Neural progenitor cell (in vitro differentiated cells): ENCODE data around the gene ATP10D. TPM values are rescaled to one million over a fixed set of nuclear protein-coding genes. Genes with fewer than 3 reads are reported as not detected.

Experiments used
- DNase-seq: peaks from one replicate; pipeline ENCODE4 v3.0.0-alpha.2; 2016; ENCODE audit warnings: low spot score
- H2AFZ ChIP-seq: fragments of 200-600 bp; sonication (generic); replicated peaks from 2 replicates; pipeline ENCODE4 v1.6.1; 2016; ENCODE audit warnings: antibody characterized with exemption
- H3F3A ChIP-seq: fragments of 200-600 bp; sonication (generic); 2 replicates; pipeline ENCODE4 v1.6.1; 2016; ENCODE audit warnings: antibody characterized with exemption, low read depth
- H3K27ac ChIP-seq: fragments of 200-600 bp; sonication (generic); 2 replicates; pipeline ENCODE4 v1.5.1; 2016; ENCODE audit warnings: mild to moderate bottlenecking
- H3K27me3 ChIP-seq: fragments of 200-600 bp; sonication (generic); 2 replicates; pipeline ENCODE4 v1.6.1; 2016; ENCODE audit warnings: mild to moderate bottlenecking, moderate library complexity
- H3K36me3 ChIP-seq: fragments of 200-600 bp; sonication (generic); 2 replicates; pipeline ENCODE4 v1.5.1; 2016
- H3K4me1 ChIP-seq: fragments of 200-600 bp; sonication (generic); 2 replicates; pipeline ENCODE4 v1.6.1; 2016; ENCODE audit warnings: mixed run types
- H3K4me2 ChIP-seq: fragments of 200-600 bp; sonication (generic); 2 replicates; pipeline ENCODE4 v1.6.1; 2016
- H3K4me3 ChIP-seq: fragments of 200-600 bp; sonication (generic); 2 replicates; pipeline ENCODE4 v1.5.1; 2016
- H3K79me2 ChIP-seq: fragments of 200-600 bp; sonication (generic); 2 replicates; pipeline ENCODE4 v1.6.1; 2016; ENCODE audit warnings: low read depth
- H3K9ac ChIP-seq: fragments of 200-600 bp; sonication (generic); 2 replicates; pipeline ENCODE4 v1.6.1; 2016
- H3K9me3 ChIP-seq: fragments of 200-600 bp; sonication (generic); 2 replicates; pipeline ENCODE4 v1.5.1; 2016; ENCODE audit warnings: low read depth
- H4K20me1 ChIP-seq: fragments of 200-600 bp; sonication (generic); 2 replicates; pipeline ENCODE4 v1.6.1; 2016; ENCODE audit warnings: low read depth
- H3K27ac Mint-ChIP-seq: 3 replicates; pipeline ENCODE4 v1.8.0; 2021; ENCODE audit warnings: mixed read lengths
- H3K27me3 Mint-ChIP-seq: 2 replicates; pipeline ENCODE4 v1.8.0; 2022; ENCODE audit warnings: low read depth, mild to moderate bottlenecking, inconsistent platforms, moderate library complexity, mixed read lengths; ENCODE audit not compliant: insufficient read depth
- H3K36me3 Mint-ChIP-seq: 3 replicates; pipeline ENCODE4 v1.8.0; 2021; ENCODE audit warnings: mixed read lengths
- H3K4me1 Mint-ChIP-seq: 3 replicates; pipeline ENCODE4 v1.8.0; 2021; ENCODE audit warnings: mixed read lengths
- H3K4me3 Mint-ChIP-seq: 3 replicates; pipeline ENCODE4 v1.8.0; 2021; ENCODE audit warnings: mild to moderate bottlenecking, moderate library complexity, mixed read lengths
- H3K9me3 Mint-ChIP-seq: 3 replicates; pipeline ENCODE4 v1.8.0; 2020; ENCODE audit warnings: mixed read lengths
- EZH2 ChIP-seq: fragments of 200-600 bp; sonication (generic); IDR thresholded peaks from 2 replicates; pipeline ENCODE4 v1.6.1; 2017; ENCODE audit warnings: antibody characterized with exemption, mild to moderate bottlenecking, moderate library complexity
- EZH2phosphoT487 ChIP-seq: fragments of 200-600 bp; sonication (generic); IDR thresholded peaks from 2 replicates; pipeline ENCODE4 v1.6.1; 2017; ENCODE audit warnings: antibody characterized with exemption
- total RNA-seq: library from RNA; depleted of rRNA; stranded (reverse); fragments of >200 nt; gene quantifications from 2 replicates; pipeline ENCODE4 v1.2.3, GENCODE V29; 2015; ENCODE audit warnings: low replicate concordance
- TF ChIP-seq, protein P1 (sequence below): fragments of 200-600 bp; sonication (generic); IDR thresholded peaks from 2 replicates; pipeline ENCODE4 v1.5.1; 2017; ENCODE audit warnings: antibody characterized with exemption, mild to moderate bottlenecking

The ATP10D gene
- total RNA-seq, 1 donor from 2014 or later = 8.1 TPM

DNA sequence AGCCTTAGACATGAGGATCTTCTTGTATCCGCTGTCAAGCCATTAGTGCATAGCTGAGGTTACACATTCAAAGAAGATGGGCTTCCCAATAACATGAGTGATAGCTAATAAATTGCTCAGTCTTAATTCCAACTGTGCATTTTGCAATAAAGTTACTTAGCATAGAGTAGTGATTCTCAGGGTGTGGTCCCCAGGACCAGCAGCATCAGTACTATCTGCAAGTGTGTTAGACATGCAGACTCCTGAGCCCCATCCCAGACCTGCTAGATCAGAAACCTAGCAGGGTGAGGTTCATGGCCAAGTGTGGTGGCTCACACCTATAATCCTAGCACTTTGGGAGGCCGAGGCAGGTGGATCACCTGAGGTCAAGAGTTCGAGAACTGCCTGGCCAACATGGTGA lies 20.1 kb downstream of the ATP10D start:
- no peaks in the 10 kb centered on the region for H3F3A ChIP-seq
- no peak overlapping the region for H3K4me3 ChIP-seq
- H3K4me1 Mint-ChIP-seq = no peaks in the 10 kb centered on the region
- H3K79me2 ChIP-seq = no peaks in the 10 kb centered on the region
- H3K36me3 Mint-ChIP-seq = no peaks in the 10 kb centered on the region
- no peak for DNase-seq
- H3K27me3 ChIP-seq = no peaks in the 10 kb centered on the region
- H3K27me3 Mint-ChIP-seq = no peaks in the 10 kb centered on the region
- H3K27ac Mint-ChIP-seq = no peak overlapping the region
- no peak overlapping the region for H2AFZ ChIP-seq
- H3K9me3 ChIP-seq = no peaks in the 10 kb centered on the region
- no peaks in the 10 kb centered on the region for H4K20me1 ChIP-seq
- no peak overlapping the region for H3K9ac ChIP-seq
- H3K36me3 ChIP-seq = no peaks in the 10 kb centered on the region
- H3K4me1 ChIP-seq = peaks cover under 1% of the 10 kb centered on the region
- H3K9me3 Mint-ChIP-seq = no peaks in the 10 kb centered on the region
- no peak overlapping the region for H3K4me2 ChIP-seq
- TF ChIP-seq EZH2phosphoT487 (no peak), EZH2 (no peak)
- TF ChIP-seq, protein P1, sequence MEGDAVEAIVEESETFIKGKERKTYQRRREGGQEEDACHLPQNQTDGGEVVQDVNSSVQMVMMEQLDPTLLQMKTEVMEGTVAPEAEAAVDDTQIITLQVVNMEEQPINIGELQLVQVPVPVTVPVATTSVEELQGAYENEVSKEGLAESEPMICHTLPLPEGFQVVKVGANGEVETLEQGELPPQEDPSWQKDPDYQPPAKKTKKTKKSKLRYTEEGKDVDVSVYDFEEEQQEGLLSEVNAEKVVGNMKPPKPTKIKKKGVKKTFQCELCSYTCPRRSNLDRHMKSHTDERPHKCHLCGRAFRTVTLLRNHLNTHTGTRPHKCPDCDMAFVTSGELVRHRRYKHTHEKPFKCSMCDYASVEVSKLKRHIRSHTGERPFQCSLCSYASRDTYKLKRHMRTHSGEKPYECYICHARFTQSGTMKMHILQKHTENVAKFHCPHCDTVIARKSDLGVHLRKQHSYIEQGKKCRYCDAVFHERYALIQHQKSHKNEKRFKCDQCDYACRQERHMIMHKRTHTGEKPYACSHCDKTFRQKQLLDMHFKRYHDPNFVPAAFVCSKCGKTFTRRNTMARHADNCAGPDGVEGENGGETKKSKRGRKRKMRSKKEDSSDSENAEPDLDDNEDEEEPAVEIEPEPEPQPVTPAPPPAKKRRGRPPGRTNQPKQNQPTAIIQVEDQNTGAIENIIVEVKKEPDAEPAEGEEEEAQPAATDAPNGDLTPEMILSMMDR = no peak
- no peak overlapping the region for H3K4me3 Mint-ChIP-seq
- no peak overlapping the region for H3K27ac ChIP-seq

DNA sequence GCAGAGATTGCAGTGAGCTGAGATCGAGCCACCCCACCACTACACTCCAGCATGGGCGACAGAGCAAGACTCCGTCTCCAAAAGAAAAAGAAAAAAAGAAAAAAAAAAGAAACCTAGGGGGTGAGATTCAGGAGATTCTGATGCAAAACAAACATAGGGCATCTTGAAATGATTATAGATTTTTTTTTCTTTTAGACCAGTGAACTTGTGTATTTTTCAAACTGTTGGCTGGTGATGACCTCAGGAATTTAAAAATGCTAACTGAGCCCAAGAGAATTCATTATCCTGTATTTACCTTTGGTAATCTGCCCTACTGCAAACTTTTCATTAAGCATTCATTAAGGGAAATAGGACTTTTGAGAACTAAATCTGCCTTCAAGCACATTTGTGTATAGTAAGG lies 20.6 kb downstream of the ATP10D start:
- no peak overlapping the region for H3K4me3 Mint-ChIP-seq
- H3K4me1 Mint-ChIP-seq = no peaks in the 10 kb centered on the region
- no peaks in the 10 kb centered on the region for H4K20me1 ChIP-seq
- no peak overlapping the region for H3K4me3 ChIP-seq
- H3K9me3 ChIP-seq = no peaks in the 10 kb centered on the region
- TF ChIP-seq EZH2 = no peak
- TF ChIP-seq, protein P1 = no peak
- no peak for TF ChIP-seq EZH2phosphoT487
- no peak overlapping the region for H3K9ac ChIP-seq
- H3K9me3 Mint-ChIP-seq = no peaks in the 10 kb centered on the region
- no peak overlapping the region for H3K27ac Mint-ChIP-seq
- H3K4me1 ChIP-seq = peaks cover 3% of the 10 kb centered on the region
- no peak overlapping the region for H2AFZ ChIP-seq
- no peaks in the 10 kb centered on the region for H3F3A ChIP-seq
- no peaks in the 10 kb centered on the region for H3K36me3 Mint-ChIP-seq
- H3K36me3 ChIP-seq = no peaks in the 10 kb centered on the region
- no peaks in the 10 kb centered on the region for H3K79me2 ChIP-seq
- H3K4me2 ChIP-seq = no peak overlapping the region
- no peak for DNase-seq
- H3K27me3 ChIP-seq = no peaks in the 10 kb centered on the region
- no peaks in the 10 kb centered on the region for H3K27me3 Mint-ChIP-seq
- no peak overlapping the region for H3K27ac ChIP-seq

DNA sequence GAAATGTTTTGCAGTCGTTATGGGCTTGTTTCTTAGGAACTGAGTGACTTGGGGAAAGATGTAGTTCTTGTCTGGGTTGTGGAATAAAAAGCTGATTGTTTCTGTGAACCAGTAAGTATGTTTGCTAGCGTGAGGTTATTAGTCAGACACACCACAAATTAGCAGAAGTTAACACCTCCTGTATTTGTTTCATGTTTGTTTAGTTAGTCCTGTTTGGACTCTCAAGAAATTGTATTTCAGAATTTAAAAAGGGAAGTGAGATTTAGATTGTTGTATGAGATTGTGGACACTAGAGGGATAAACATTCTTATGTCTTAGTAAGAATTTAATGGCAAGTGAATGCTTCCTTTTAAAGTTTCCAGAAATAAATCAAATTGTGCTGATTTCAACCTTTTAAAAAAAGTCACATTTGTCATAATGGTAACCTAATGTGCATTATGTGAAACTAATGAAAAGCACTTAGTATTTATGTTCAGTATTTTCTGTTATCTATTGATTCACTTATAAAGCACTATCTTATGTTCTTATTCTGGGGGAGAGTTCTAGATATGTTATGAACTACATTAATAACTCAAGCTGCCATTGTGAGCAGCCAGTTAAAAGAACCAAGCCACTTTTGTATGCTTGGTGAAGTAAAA lies 25.6 kb downstream of the ATP10D start:
- no peaks in the 10 kb centered on the region for H3K36me3 Mint-ChIP-seq
- no peak overlapping the region for H3K4me3 ChIP-seq
- no peak overlapping the region for H2AFZ ChIP-seq
- TF ChIP-seq, protein P1 = no peak
- TF ChIP-seq EZH2 = no peak
- no peak for TF ChIP-seq EZH2phosphoT487
- H3K79me2 ChIP-seq = no peaks in the 10 kb centered on the region
- no peaks in the 10 kb centered on the region for H3K27me3 ChIP-seq
- DNase-seq = no peak
- H3K4me1 Mint-ChIP-seq = no peaks in the 10 kb centered on the region
- H3K9ac ChIP-seq = no peak overlapping the region
- H3K9me3 Mint-ChIP-seq = no peaks in the 10 kb centered on the region
- H3K4me1 ChIP-seq = peaks cover 3% of the 10 kb centered on the region
- H3F3A ChIP-seq = no peaks in the 10 kb centered on the region
- no peak overlapping the region for H3K4me2 ChIP-seq
- H4K20me1 ChIP-seq = no peaks in the 10 kb centered on the region
- no peaks in the 10 kb centered on the region for H3K9me3 ChIP-seq
- no peak overlapping the region for H3K27ac Mint-ChIP-seq
- no peaks in the 10 kb centered on the region for H3K36me3 ChIP-seq
- no peak overlapping the region for H3K4me3 Mint-ChIP-seq
- H3K27me3 Mint-ChIP-seq = no peaks in the 10 kb centered on the region
- no peak overlapping the region for H3K27ac ChIP-seq
